IMR-90 (cell line): ENCODE measurements around the gene CSPG5.

Experiments used
- BHLHE40 ChIP-seq: fragments of 150-350 bp; IDR thresholded peaks from 2 replicates; pipeline ENCODE4 v1.6.1; 2016; ENCODE audit warnings: mild to moderate bottlenecking, low read depth, low read length
- CEBPB ChIP-seq: IDR thresholded peaks from 2 replicates; pipeline ENCODE4 v1.6.1; 2012; ENCODE audit warnings: low read depth, low read length, improper control_type of control experiment
- CHD1 ChIP-seq: IDR thresholded peaks from 2 replicates; pipeline ENCODE4 v1.6.1; 2012; ENCODE audit warnings: low read depth, low read length, improper control_type of control experiment
- FOS ChIP-seq: fragments of 150-350 bp; IDR thresholded peaks from 2 replicates; pipeline ENCODE4 v1.6.1; 2016; ENCODE audit warnings: low read depth, low read length
- MAFK ChIP-seq: IDR thresholded peaks from 2 replicates; pipeline ENCODE4 v1.6.1; 2012; ENCODE audit warnings: low read depth, low read length, improper control_type of control experiment
- MAZ ChIP-seq: IDR thresholded peaks from 2 replicates; pipeline ENCODE4 v1.6.1; 2012; ENCODE audit warnings: low read depth, mild to moderate bottlenecking, low read length, improper control_type of control experiment, moderate library complexity, borderline replicate concordance
- MXI1 ChIP-seq: IDR thresholded peaks from 2 replicates; pipeline ENCODE4 v1.6.1; 2012; ENCODE audit warnings: low read depth, mild to moderate bottlenecking, low read length, moderate library complexity, borderline replicate concordance
- NFE2L2 ChIP-seq: fragments of 150-350 bp; IDR thresholded peaks from 2 replicates; pipeline ENCODE4 v1.6.1; 2016; ENCODE audit warnings: low read depth, mild to moderate bottlenecking, low read length
- POLR2A ChIP-seq: IDR thresholded peaks from 2 replicates; pipeline ENCODE4 v1.6.1; 2012; ENCODE audit warnings: mild to moderate bottlenecking, low read depth, low read length
- RCOR1 ChIP-seq: IDR thresholded peaks from 2 replicates; pipeline ENCODE4 v1.6.1; 2012; ENCODE audit warnings: mild to moderate bottlenecking, low read length, improper control_type of control experiment; ENCODE audit not compliant: insufficient replicate concordance
- RFX5 ChIP-seq: IDR thresholded peaks from 2 replicates; pipeline ENCODE4 v1.8.0; 2012; ENCODE audit warnings: low read depth, mild to moderate bottlenecking, low read length, moderate library complexity
- TF ChIP-seq, protein P1 (sequence below): fragments of 150-350 bp; IDR thresholded peaks from 2 replicates; pipeline ENCODE4 v1.6.1; 2017; ENCODE audit warnings: mild to moderate bottlenecking, antibody characterized with exemption, low read length, low read depth
- TF ChIP-seq, protein P2 (sequence below): conservative IDR thresholded peaks from 2 replicates; pipeline ENCODE4 v1.5.1; 2012; ENCODE audit warnings: mild to moderate bottlenecking, low read depth, low read length, improper control_type of control experiment

DNA sequence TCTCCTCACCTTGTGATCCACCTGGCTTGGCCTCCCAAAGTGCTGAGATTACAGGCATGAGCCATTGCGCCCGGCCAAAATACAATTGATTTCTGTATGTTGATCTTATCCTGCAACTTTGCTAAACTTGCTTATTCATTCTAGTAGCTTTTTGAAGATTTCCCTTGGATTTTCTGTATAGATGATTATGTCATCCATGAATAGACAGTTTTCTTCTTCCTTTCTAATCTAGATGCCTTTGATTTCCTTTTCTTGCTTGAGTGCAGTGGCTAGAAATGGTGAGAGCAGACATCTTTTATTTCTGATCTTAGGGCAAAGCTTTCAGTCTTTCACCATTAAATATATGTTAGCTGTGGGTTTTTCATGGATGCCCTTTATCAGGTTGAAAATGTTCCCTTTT lies 60.7 kb downstream of the CSPG5 start:
- TF ChIP-seq, protein P1, sequence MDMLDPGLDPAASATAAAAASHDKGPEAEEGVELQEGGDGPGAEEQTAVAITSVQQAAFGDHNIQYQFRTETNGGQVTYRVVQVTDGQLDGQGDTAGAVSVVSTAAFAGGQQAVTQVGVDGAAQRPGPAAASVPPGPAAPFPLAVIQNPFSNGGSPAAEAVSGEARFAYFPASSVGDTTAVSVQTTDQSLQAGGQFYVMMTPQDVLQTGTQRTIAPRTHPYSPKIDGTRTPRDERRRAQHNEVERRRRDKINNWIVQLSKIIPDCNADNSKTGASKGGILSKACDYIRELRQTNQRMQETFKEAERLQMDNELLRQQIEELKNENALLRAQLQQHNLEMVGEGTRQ: no peak
- TF ChIP-seq, protein P2, sequence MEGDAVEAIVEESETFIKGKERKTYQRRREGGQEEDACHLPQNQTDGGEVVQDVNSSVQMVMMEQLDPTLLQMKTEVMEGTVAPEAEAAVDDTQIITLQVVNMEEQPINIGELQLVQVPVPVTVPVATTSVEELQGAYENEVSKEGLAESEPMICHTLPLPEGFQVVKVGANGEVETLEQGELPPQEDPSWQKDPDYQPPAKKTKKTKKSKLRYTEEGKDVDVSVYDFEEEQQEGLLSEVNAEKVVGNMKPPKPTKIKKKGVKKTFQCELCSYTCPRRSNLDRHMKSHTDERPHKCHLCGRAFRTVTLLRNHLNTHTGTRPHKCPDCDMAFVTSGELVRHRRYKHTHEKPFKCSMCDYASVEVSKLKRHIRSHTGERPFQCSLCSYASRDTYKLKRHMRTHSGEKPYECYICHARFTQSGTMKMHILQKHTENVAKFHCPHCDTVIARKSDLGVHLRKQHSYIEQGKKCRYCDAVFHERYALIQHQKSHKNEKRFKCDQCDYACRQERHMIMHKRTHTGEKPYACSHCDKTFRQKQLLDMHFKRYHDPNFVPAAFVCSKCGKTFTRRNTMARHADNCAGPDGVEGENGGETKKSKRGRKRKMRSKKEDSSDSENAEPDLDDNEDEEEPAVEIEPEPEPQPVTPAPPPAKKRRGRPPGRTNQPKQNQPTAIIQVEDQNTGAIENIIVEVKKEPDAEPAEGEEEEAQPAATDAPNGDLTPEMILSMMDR: no peak
- TF ChIP-seq POLR2A (no peak), MAZ (no peak), CHD1 (no peak), MXI1 (no peak), FOS (no peak), MAFK (no peak), BHLHE40 (no peak), RFX5 (no peak), NFE2L2 (no peak), RCOR1 (no peak), CEBPB (no peak)
